H7 (cell line): ENCODE data around the gene ABHD17A. TPM values are rescaled to one million over a fixed set of nuclear protein-coding genes. Genes with fewer than 3 reads are reported as not detected.
A peak's percentile ranks its signal among the peaks of the same experiment; 100 is the strongest.

Source experiments
- DNase-seq: peaks from one replicate; pipeline ENCODE4 v3.0.0; 2012
- H3K27me3 ChIP-seq: 2 replicates; pipeline ENCODE4 v1.6.0; 2011; ENCODE audit warnings: mild to moderate bottlenecking, low read length; ENCODE audit not compliant: control insufficient read depth, insufficient read depth
- H3K36me3 ChIP-seq: replicated peaks from 2 replicates; pipeline ENCODE4 v1.5.1; 2011; ENCODE audit warnings: low read length; ENCODE audit not compliant: control insufficient read depth, insufficient read depth
- H3K4me3 ChIP-seq: 2 replicates; pipeline ENCODE4 v1.5.1; 2011; ENCODE audit warnings: low read depth, mild to moderate bottlenecking, control low read depth, low read length, moderate library complexity; ENCODE audit not compliant: insufficient read depth
- total RNA-seq: library from RNA; depleted of rRNA; stranded (reverse); fragments of >200 nt; shearing (Covaris generic); gene quantifications from 2 replicates; pipeline ENCODE4 v1.2.3, GENCODE V29; 2014; rRNA removed

Gene ABHD17A
- total RNA-seq, 1 experiment from 2014 or later: 134 TPM

GRCh38 chr19:1827566-1828278 is 57.6 kb downstream of the ABHD17A start:
- peak; percentile 77 for DNase-seq
- Histone ChIP-seq H3K36me3 (peaks cover 4% of the 10 kb centered on the region), H3K27me3 (no peaks in the 10 kb centered on the region), H3K4me3 (no peak overlapping the region)

Other genes with a start within 250 kb of the ABHD17A start
- gene TCF3, start 232.9 kb downstream of the ABHD17A start, total RNA-seq: 277 and 293 TPM in 2 replicates
- not detected in 2 replicates for gene ONECUT3, start 132.0 kb downstream of the ABHD17A start, total RNA-seq
- 5.8 and 7.4 TPM in 2 replicates for gene ATP8B3, start 73.2 kb downstream of the ABHD17A start, total RNA-seq
- 19.8 and 21.9 TPM in 2 replicates for gene REXO1, start 37.0 kb downstream of the ABHD17A start, total RNA-seq
- gene KLF16, start 21.9 kb downstream of the ABHD17A start, total RNA-seq: 20.5 and 21.2 TPM in 2 replicates
- gene ADAT3, start 19.9 kb upstream of the ABHD17A start, total RNA-seq: 10.0 and 12.7 TPM in 2 replicates
- 33.4 and 35.7 TPM in 2 replicates for gene SCAMP4, start 19.9 kb upstream of the ABHD17A start, total RNA-seq
- gene CSNK1G2, start 55.7 kb upstream of the ABHD17A start, total RNA-seq: 172 and 186 TPM in 2 replicates
- gene BTBD2, start 130.2 kb upstream of the ABHD17A start, total RNA-seq: 126 and 129 TPM in 2 replicates
- 130 and 135 TPM in 2 replicates for gene MKNK2, start 165.7 kb upstream of the ABHD17A start, total RNA-seq
- gene MOB3A, start 210.8 kb upstream of the ABHD17A start, total RNA-seq: 7.7 and 8.9 TPM in 2 replicates
- gene IZUMO4, start 211.4 kb upstream of the ABHD17A start, total RNA-seq: 0.80 and 0.81 TPM in 2 replicates